Uterus (tissue), 2 donors: ENCODE results near the gene ITM2B.

ENCODE experiments used
- POLR2A ChIP-seq, 2 donors: fragments of 450-650 bp; IDR thresholded peaks; one replicate each; pipeline ENCODE4 v1.6.1; 2016; ENCODE audit warnings: antibody characterized with exemption in 2 of 2, mild to moderate bottlenecking in 1 of 2, moderate library complexity in 1 of 2
- TF ChIP-seq, protein P1 (sequence below), 4 experiments: fragments of 200-600 bp in 2 of 4; fragments of 450-650 bp in 2 of 4; sonication (generic) in 2 of 4; IDR thresholded peaks; one replicate each; pipeline ENCODE4 v1.5.1; 2016 to 2019; ENCODE audit warnings: antibody characterized with exemption in 4 of 4, mild to moderate bottlenecking in 2 of 4, moderate library complexity in 1 of 4

GRCh38 chr13:48233889-48234488 lies 983 bp downstream of the ITM2B start:
- TF ChIP-seq, protein P1, sequence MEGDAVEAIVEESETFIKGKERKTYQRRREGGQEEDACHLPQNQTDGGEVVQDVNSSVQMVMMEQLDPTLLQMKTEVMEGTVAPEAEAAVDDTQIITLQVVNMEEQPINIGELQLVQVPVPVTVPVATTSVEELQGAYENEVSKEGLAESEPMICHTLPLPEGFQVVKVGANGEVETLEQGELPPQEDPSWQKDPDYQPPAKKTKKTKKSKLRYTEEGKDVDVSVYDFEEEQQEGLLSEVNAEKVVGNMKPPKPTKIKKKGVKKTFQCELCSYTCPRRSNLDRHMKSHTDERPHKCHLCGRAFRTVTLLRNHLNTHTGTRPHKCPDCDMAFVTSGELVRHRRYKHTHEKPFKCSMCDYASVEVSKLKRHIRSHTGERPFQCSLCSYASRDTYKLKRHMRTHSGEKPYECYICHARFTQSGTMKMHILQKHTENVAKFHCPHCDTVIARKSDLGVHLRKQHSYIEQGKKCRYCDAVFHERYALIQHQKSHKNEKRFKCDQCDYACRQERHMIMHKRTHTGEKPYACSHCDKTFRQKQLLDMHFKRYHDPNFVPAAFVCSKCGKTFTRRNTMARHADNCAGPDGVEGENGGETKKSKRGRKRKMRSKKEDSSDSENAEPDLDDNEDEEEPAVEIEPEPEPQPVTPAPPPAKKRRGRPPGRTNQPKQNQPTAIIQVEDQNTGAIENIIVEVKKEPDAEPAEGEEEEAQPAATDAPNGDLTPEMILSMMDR (IDR thresholded peaks at IDR 0.05): no peak
- TF ChIP-seq POLR2A (IDR thresholded peaks at IDR 0.05): no peak
